PC-3 (cell line): ENCODE results near the gene CCDC32.

ENCODE experiments used
- CTCF ChIP-seq: fragments of 300-600 bp; sonication (generic); conservative IDR thresholded peaks from 2 replicates; pipeline ENCODE4 v1.5.1; 2017; ENCODE audit warnings: antibody characterized with exemption, low read depth, mild to moderate bottlenecking, low read length
- EZH2phosphoT487 ChIP-seq: fragments of 300-600 bp; sonication (generic); IDR thresholded peaks from 2 replicates; pipeline ENCODE4 v1.6.1; 2018; ENCODE audit warnings: mild to moderate bottlenecking, antibody characterized with exemption, low read length, borderline replicate concordance

- TF ChIP-seq CTCF (no peak), EZH2phosphoT487 (no peak)
Observed at GRCh38 chr15:40597024-40597423, 32.2 kb upstream of the CCDC32 start.
